Panc1 (cell line): ENCODE data around the gene PLAAT2. TPM values are rescaled to one million over a fixed set of nuclear protein-coding genes. Genes with fewer than 3 reads are reported as not detected.
A peak's percentile ranks its signal among the peaks of the same experiment; 100 is the strongest.

Experiments
- ATAC-seq: fragments of 200-7000 bp; cut with Tn5 transposase; 2 replicates; pipeline ENCODE4 v1.9.1; 2020; ENCODE audit warnings: mild to moderate bottlenecking, moderate library complexity
- BruUV-seq: library from RNA; stranded (reverse); fragments of 400-500 nt; replicated peaks from 2 replicates; lab custom pipeline; 2021; lab: Mats Ljungman, UMichigan
- CTCF ChIA-PET: fragments of 300-600 bp; sonication (Branson Sonifier 250); formaldehyde crosslinking; loops from one replicate; lab custom pipeline; 2022; ENCODE audit warnings: antibody characterized with exemption; lab: Charles Lee
- POLR2A ChIA-PET: fragments of 300-600 bp; sonication (Branson Sonifier 250); formaldehyde crosslinking; loops from one replicate; lab custom pipeline; 2022; ENCODE audit warnings: antibody characterized with exemption; lab: Charles Lee
- DNase-seq: peaks from one replicate; pipeline ENCODE4 v3.0.0-alpha.2; 2010; ENCODE audit warnings: low read depth, low spot score
- H3K27ac ChIP-seq: 2 replicates; pipeline ENCODE4 v1.5.1; 2011; ENCODE audit warnings: mild to moderate bottlenecking, low read length, inconsistent platforms
- H3K27me3 ChIP-seq: fragments of 200-500 bp; sonication (Bioruptor generic); 2 replicates; pipeline ENCODE4 v1.6.0; 2014; ENCODE audit warnings: low read length, inconsistent platforms; ENCODE audit not compliant: control insufficient read depth, insufficient read depth
- H3K36me3 ChIP-seq: fragments of 200-500 bp; sonication (Bioruptor generic); 2 replicates; pipeline ENCODE4 v1.5.1; 2014; ENCODE audit warnings: inconsistent platforms, mild to moderate bottlenecking, low read length, moderate library complexity; ENCODE audit not compliant: control insufficient read depth, insufficient read depth
- H3K4me1 ChIP-seq: 2 replicates; pipeline ENCODE4 v1.5.1; 2011; ENCODE audit warnings: inconsistent platforms, mild to moderate bottlenecking, low read length, moderate library complexity; ENCODE audit not compliant: control insufficient read depth, insufficient read depth
- H3K4me3 ChIP-seq, 2 experiments: 2 replicates each; pipeline ENCODE4 v1.5.1; 2011 to 2012; ENCODE audit warnings: low read depth in 2 of 2, low read length in 2 of 2, mild to moderate bottlenecking in 2 of 2, inconsistent platforms in 1 of 2, moderate library complexity in 1 of 2
- H3K9me3 ChIP-seq: fragments of 200-500 bp; sonication (Bioruptor generic); 2 replicates; pipeline ENCODE4 v1.5.1; 2014; ENCODE audit warnings: low read depth, mild to moderate bottlenecking, inconsistent platforms, low read length, moderate library complexity; ENCODE audit not compliant: control insufficient read depth, insufficient read depth
- CTCF ChIP-seq: fragments of 450-650 bp; IDR thresholded peaks from 2 replicates; pipeline ENCODE4 v1.5.1; 2017; ENCODE audit warnings: mild to moderate bottlenecking
- POLR2AphosphoS5 ChIP-seq: IDR thresholded peaks from 2 replicates; pipeline ENCODE4 v1.6.1; 2012; ENCODE audit warnings: mild to moderate bottlenecking, low read depth, low read length, moderate library complexity
- REST ChIP-seq, 2 experiments: IDR thresholded peaks; 2 replicates each; pipeline ENCODE4 v1.6.1; 2011 to 2012; ENCODE audit warnings: low read depth in 2 of 2, control low read depth in 1 of 2, low read length in 1 of 2, mild to moderate bottlenecking in 1 of 2, moderate library complexity in 1 of 2; ENCODE audit not compliant: insufficient read depth in 1 of 2
- SIN3A ChIP-seq: IDR thresholded peaks from 2 replicates; pipeline ENCODE4 v1.6.1; 2012; ENCODE audit warnings: low read depth, mild to moderate bottlenecking, low read length, moderate library complexity, borderline replicate concordance; ENCODE audit not compliant: insufficient read depth
- TCF7L2 ChIP-seq: IDR thresholded peaks from 2 replicates; pipeline ENCODE4 v1.6.1; 2011; ENCODE audit warnings: mild to moderate bottlenecking, low read depth, low read length, inconsistent platforms
- in situ Hi-C: cut with HindIII; loops from 2 replicates; pipeline ENCODE4 v1.10.0; 2016; ENCODE audit warnings: low sequenced_read_pairs, low pct_unique_long_range_greater_than_20kb
- intact Hi-C: fragments of 100-400 bp; cut with micrococcal nuclease; formaldehyde crosslinking; loops from one replicate; pipeline ENCODE4 v1.10.0; 2022; ENCODE audit not compliant: unreplicated experiment
- total RNA-seq: library from RNA; stranded (reverse); gene quantifications from one replicate; pipeline ENCODE4 v1.2.1, GENCODE V29; 2021; ENCODE audit not compliant: unreplicated experiment

The PLAAT2 gene
- total RNA-seq, 1 experiment from 2014 or later, result not detected

- in situ Hi-C loops (no loop called here), intact Hi-C loops (no loop called here)
- DNase-seq (no peak), ATAC-seq (peak; percentile 66)
- peak overlapping the region; percentile 62 for H3K27ac ChIP-seq
- peak overlapping the region; percentile 19 to 44; a peak in 3 of 4 replicates for H3K4me3 ChIP-seq
- H3K36me3 ChIP-seq, result no peaks in the 10 kb centered on the region
- H3K4me1 ChIP-seq, result peaks cover 7% of the 10 kb centered on the region
- ChIA-PET POLR2A (no interaction called here), CTCF (no interaction called here)
- TF ChIP-seq CTCF (no peak), TCF7L2 (no peak), REST (IDR thresholded peaks at IDR 0.05; ENCODE audit: insufficient read depth in 1 of 2, low read depth in 2 of 2, low read length in 1 of 2) (no peak), SIN3A (no peak), POLR2AphosphoS5 (no peak)
- H3K27me3 ChIP-seq, result no peaks in the 10 kb centered on the region; the same call in 1 of the 2 replicates
- H3K9me3 ChIP-seq, result no peaks in the 10 kb centered on the region
- BruUV-seq, result no TSS peak
These were observed 11.8 kb upstream of the PLAAT2 start for GRCh38 chr11:63574856-63575602.

GRCh38 chr11:63573881-63574855 lies 11.0 kb upstream of the PLAAT2 start:
- H3K4me3 ChIP-seq, result peak overlapping the region; percentile 19 to 44; a peak in 3 of 4 replicates
- in situ Hi-C loops, result no loop called here

More at GRCh38 chr11:63573881-63574855, 11.0 kb upstream of the PLAAT2 start:
- no peaks in the 10 kb centered on the region; the same call in 1 of the 2 replicates for H3K27me3 ChIP-seq
- ChIA-PET CTCF (no interaction called here), POLR2A (interaction anchor here (0.7 kb wide), 1 partner anchor 742 kb away, joined by 7 read pairs; the partner anchor contains the start of gene STX5)
- intact Hi-C loops, result no loop called here
- DNase-seq (no peak), ATAC-seq (peak; percentile 92)
- TF ChIP-seq POLR2AphosphoS5 (no peak), CTCF (no peak), TCF7L2 (no peak), SIN3A (no peak), REST (IDR thresholded peaks at IDR 0.05; ENCODE audit: insufficient read depth in 1 of 2, low read depth in 2 of 2, low read length in 1 of 2) (no peak)
- H3K36me3 ChIP-seq, result no peaks in the 10 kb centered on the region
- no TSS peak for BruUV-seq
- no peaks in the 10 kb centered on the region for H3K9me3 ChIP-seq
- H3K27ac ChIP-seq, result peak overlapping the region; percentile 62
- H3K4me1 ChIP-seq, result peaks cover 7% of the 10 kb centered on the region
